ENCODE measurements around the gene NBAS. TPM values are rescaled to one million over a fixed set of nuclear protein-coding genes. Genes with fewer than 3 reads are reported as not detected.

The NBAS gene
- total and polyA plus RNA-seq, 2 of the 13 experiments (the other 11 are each of a cell fraction or from before 2014, with no cell fraction given) = 33.6 to 58.7 TPM

DNA sequence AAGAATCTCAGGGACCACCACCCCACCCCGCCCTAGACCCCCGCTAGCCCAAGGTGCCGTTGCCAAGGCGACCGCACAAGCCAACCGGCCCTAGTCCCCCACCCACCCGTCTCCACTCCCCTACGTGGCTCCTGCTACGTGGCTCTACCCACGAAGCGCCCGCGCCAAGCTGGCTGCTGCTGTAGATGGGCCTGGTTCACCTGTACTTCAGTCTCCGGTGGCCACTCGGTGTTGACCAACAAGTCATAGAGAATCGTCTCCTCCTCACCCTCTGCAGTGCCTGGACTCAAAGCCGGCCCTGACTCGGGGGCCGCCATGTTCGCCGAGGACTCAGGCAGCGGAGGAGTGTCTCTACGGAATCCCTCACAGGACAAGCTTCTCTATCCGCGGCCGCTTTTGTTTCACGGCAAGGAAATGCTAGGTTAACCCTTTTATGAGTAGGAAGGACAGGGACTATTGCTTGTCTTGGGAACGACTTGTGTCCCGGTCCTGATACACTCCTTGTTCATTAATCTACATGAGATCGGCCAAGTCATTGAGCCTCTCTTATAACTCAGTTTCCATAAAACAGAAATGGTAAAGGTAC lies at the start of gene NBAS (continued):
- TF ChIP-seq, protein P1, sequence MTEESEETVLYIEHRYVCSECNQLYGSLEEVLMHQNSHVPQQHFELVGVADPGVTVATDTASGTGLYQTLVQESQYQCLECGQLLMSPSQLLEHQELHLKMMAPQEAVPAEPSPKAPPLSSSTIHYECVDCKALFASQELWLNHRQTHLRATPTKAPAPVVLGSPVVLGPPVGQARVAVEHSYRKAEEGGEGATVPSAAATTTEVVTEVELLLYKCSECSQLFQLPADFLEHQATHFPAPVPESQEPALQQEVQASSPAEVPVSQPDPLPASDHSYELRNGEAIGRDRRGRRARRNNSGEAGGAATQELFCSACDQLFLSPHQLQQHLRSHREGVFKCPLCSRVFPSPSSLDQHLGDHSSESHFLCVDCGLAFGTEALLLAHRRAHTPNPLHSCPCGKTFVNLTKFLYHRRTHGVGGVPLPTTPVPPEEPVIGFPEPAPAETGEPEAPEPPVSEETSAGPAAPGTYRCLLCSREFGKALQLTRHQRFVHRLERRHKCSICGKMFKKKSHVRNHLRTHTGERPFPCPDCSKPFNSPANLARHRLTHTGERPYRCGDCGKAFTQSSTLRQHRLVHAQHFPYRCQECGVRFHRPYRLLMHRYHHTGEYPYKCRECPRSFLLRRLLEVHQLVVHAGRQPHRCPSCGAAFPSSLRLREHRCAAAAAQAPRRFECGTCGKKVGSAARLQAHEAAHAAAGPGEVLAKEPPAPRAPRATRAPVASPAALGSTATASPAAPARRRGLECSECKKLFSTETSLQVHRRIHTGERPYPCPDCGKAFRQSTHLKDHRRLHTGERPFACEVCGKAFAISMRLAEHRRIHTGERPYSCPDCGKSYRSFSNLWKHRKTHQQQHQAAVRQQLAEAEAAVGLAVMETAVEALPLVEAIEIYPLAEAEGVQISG (CRISPR knock-in tag; IDR thresholded peaks at IDR 0.05) = peak; percentile 89
- TF ChIP-seq, protein P2, sequence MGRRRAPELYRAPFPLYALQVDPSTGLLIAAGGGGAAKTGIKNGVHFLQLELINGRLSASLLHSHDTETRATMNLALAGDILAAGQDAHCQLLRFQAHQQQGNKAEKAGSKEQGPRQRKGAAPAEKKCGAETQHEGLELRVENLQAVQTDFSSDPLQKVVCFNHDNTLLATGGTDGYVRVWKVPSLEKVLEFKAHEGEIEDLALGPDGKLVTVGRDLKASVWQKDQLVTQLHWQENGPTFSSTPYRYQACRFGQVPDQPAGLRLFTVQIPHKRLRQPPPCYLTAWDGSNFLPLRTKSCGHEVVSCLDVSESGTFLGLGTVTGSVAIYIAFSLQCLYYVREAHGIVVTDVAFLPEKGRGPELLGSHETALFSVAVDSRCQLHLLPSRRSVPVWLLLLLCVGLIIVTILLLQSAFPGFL (CRISPR knock-in tag; IDR thresholded peaks at IDR 0.05) = no peak
- TF ChIP-seq TCF7 (IDR thresholded peaks at IDR 0.05; ENCODE audit: low read depth) (no peak), ZFP90 (CRISPR knock-in tag; IDR thresholded peaks at IDR 0.05; ENCODE audit: borderline replicate concordance) (0 out of 2 replicates have a peak, but pooled peaks have one; percentile 54), GTF3A (CRISPR knock-in tag; conservative IDR thresholded peaks at IDR 0.05) (no peak), MEIS1 (CRISPR knock-in tag; IDR thresholded peaks at IDR 0.05; ENCODE audit: borderline replicate concordance) (peak; percentile 45; the same call in 1 of the 2 replicates), HNRNPUL1 (IDR thresholded peaks at IDR 0.05; ENCODE audit: low read depth, low read length) (no peak), RFX5 (IDR thresholded peaks at IDR 0.05; ENCODE audit: low read depth, low read length) (0 out of 2 replicates have a peak, but pooled peaks have one; percentile 30)
- TF ChIP-seq, protein P3, sequence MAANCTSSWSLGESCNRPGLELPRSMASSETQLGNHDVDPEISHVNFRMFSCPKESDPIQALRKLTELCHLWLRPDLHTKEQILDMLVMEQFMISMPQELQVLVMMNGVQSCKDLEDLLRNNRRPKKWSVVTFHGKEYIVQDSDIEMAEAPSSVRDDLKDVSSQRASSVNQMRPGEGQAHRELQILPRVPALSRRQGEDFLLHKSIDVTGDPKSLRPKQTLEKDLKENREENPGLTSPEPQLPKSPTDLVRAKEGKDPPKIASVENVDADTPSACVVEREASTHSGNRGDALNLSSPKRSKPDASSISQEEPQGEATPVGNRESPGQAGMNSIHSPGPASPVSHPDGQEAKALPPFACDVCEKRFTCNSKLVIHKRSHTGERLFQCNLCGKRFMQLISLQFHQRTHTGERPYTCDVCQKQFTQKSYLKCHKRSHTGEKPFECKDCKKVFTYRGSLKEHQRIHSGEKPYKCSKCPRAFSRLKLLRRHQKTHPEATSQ (CRISPR knock-in tag; IDR thresholded peaks at IDR 0.05; ENCODE audit: borderline replicate concordance) = peak; percentile 38; the same call in 1 of the 2 replicates
- TF ChIP-seq, protein P4, sequence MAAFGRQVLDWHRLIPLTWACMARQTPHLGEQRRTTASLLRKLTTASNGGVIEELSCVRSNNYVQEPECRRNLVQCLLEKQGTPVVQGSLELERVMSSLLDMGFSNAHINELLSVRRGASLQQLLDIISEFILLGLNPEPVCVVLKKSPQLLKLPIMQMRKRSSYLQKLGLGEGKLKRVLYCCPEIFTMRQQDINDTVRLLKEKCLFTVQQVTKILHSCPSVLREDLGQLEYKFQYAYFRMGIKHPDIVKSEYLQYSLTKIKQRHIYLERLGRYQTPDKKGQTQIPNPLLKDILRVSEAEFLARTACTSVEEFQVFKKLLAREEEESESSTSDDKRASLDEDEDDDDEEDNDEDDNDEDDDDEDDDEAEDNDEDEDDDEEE (CRISPR knock-in tag; IDR thresholded peaks at IDR 0.05) = 0 out of 2 replicates have a peak, but pooled peaks have one; percentile 49
- TF ChIP-seq, protein P5, sequence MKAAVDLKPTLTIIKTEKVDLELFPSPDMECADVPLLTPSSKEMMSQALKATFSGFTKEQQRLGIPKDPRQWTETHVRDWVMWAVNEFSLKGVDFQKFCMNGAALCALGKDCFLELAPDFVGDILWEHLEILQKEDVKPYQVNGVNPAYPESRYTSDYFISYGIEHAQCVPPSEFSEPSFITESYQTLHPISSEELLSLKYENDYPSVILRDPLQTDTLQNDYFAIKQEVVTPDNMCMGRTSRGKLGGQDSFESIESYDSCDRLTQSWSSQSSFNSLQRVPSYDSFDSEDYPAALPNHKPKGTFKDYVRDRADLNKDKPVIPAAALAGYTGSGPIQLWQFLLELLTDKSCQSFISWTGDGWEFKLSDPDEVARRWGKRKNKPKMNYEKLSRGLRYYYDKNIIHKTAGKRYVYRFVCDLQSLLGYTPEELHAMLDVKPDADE (CRISPR knock-in tag; IDR thresholded peaks at IDR 0.05) = no peak
- TF ChIP-seq, protein P6, sequence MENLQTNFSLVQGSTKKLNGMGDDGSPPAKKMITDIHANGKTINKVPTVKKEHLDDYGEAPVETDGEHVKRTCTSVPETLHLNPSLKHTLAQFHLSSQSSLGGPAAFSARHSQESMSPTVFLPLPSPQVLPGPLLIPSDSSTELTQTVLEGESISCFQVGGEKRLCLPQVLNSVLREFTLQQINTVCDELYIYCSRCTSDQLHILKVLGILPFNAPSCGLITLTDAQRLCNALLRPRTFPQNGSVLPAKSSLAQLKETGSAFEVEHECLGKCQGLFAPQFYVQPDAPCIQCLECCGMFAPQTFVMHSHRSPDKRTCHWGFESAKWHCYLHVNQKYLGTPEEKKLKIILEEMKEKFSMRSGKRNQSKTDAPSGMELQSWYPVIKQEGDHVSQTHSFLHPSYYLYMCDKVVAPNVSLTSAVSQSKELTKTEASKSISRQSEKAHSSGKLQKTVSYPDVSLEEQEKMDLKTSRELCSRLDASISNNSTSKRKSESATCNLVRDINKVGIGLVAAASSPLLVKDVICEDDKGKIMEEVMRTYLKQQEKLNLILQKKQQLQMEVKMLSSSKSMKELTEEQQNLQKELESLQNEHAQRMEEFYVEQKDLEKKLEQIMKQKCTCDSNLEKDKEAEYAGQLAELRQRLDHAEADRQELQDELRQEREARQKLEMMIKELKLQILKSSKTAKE (CRISPR knock-in tag; IDR thresholded peaks at IDR 0.05; ENCODE audit: borderline replicate concordance) = no peak
- TF ChIP-seq, protein P7, sequence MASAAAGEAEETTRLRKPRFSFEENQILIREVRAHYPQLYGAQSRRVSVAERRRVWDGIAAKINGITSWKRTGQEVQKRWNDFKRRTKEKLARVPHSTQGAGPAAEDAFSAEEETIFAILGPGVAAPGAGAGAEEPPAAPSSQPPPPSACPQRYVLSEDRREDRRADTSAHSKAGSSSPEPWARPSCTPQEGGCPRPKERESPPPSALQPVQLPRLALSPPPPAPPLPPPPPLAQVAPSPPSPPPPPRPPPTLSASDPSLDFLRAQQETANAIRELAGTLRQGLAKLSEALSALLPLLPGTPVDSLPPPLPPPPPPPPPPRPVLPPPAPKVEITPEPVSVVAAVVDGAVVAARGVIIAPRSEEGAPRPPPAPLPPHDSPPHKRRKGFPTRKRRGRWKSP (CRISPR knock-in tag; IDR thresholded peaks at IDR 0.05) = no peak

Data from HepG2 (cell line).